Measurements from ENCODE around the gene MPZ.
"Not testable (repeated sequence)": the region's sequence is repeated elsewhere in the genome, so short reads cannot be mapped to it uniquely, and the experiment has no call there.

MPZ gene

DNA sequence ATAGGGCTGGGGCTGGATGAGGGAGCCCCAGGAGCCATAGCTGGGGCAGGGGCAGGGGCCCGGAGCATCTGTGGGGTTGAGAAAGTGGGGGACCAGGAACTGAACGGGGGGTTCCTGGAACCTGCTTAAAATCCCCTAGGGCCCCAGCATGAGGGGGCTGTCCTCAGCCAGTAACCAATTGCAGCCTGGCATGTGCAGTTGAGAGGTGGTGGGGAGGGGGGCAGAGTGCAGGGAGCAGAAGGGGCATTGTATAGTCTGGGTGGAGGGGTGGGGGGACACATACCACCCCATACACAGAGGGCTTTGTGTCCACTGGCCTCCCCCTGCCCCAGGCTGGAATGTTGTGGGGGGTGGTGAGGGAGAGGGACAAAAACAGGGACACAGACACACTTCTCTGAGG lies at the start of gene MPZ:
Gene MPZ, minus strand, starts transcription at position 101 of the 400 bp plus-strand sequence. Its CDS starts 63 bp downstream, at position 38.
- Mint-ChIP-seq H3K27ac (peak within 1 kb of the TSS; percentile 40), H3K27me3 (no peaks in the 10 kb centered on the region)
- intact Hi-C loops (cut with micrococcal nuclease), result loop anchor here (5.0 to 10.0 kb wide), 2 partner anchors 65 to 83 kb away; partner anchors contain the start of gene TOMM40L

DNA sequence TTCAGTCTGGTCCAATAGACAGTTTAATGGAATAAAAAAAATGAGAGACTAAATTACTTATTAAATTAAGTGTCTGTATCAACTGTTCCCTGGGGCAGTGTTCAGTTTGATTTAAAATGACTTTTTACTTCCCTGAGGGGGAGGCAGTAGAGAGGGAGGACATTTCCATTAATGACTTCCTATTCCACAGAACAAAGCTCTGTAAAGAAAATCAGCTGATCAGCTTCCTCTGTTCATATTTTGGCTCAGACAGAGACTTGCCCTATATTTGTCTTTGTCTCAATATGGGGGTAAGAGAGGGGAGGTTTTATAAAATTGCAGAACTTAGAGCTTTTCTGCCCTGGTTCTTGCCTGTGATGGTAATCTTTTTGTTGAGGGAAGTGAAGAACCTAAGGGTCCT lies 49.5 kb upstream of the MPZ start:
- intact Hi-C loops (cut with micrococcal nuclease), result no loop called here
- H3K9me3 Mint-ChIP-seq, result no peaks in the 10 kb centered on the region
- H3K27me3 Mint-ChIP-seq, result no peaks in the 10 kb centered on the region
- H3K4me3 Mint-ChIP-seq, result peak overlapping the region; percentile 28
- peaks cover 10% of the 10 kb centered on the region for H3K4me1 Mint-ChIP-seq (ENCODE audit: low read depth)
- peak overlapping the region; percentile 98 for H3K27ac Mint-ChIP-seq
- H3K36me3 Mint-ChIP-seq (ENCODE audit: low read depth), result peaks cover 67% of the 10 kb centered on the region

More for the DNA sequence above, at the start of gene MPZ:
- no peak within 1 kb of the TSS for H3K4me3 Mint-ChIP-seq
- H3K4me1 Mint-ChIP-seq (ENCODE audit: low read depth), result peaks cover 58% of the 10 kb centered on the region
- H3K36me3 Mint-ChIP-seq (ENCODE audit: low read depth), result peaks cover 15% of the 10 kb centered on the region
- H3K9me3 Mint-ChIP-seq, result no peaks in the 10 kb centered on the region

DNA sequence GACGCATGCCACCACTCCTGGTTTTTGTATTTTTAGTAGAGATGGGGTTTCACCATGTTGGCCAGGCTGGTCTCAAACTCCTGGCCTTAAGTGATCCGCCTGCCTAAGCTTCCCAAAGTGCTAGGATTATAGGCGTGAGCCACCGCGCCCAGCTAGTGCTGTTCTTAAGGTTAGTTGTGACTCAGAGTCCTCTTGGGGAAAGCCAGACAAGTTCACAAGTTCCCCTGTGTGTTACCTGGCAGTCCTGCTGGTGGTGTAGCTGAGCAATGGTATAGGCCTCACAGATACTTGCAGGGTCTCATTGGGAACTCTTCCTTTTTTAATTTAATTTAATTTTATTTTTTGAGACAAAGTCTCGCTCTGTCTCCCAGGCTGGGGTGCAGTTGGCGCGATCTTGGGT lies 47.3 kb upstream of the MPZ start:
- Mint-ChIP-seq H3K4me1 (ENCODE audit: low read depth) (peaks cover 10% of the 10 kb centered on the region), H3K27ac (peak overlapping the region; percentile 11), H3K27me3 (no peaks in the 10 kb centered on the region), H3K4me3 (no peak overlapping the region), H3K36me3 (ENCODE audit: low read depth) (peaks cover 63% of the 10 kb centered on the region), H3K9me3 (no peaks in the 10 kb centered on the region)
- intact Hi-C loops (cut with micrococcal nuclease), result no loop called here

DNA sequence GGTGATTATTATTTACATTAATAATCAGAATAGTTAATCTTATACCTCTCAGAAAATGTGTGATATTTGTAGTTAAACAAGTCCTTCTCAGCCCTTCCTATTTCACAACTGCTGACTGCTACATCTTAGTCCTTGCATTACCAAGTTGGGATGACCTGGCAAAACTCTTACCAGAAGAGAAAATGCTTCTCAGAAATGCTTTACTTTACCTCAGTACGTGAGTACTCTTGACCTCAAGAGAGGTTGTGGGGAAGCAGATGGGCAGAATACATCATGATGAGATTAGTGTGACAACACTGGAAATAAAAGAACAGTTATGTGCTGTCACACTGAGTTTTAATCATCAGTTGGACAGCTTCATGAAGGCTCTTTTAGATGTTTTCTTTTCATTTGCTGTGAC lies 41.7 kb upstream of the MPZ start:
- H3K9me3 Mint-ChIP-seq, result no peaks in the 10 kb centered on the region
- H3K27ac Mint-ChIP-seq, result peak overlapping the region; percentile 55
- no peaks in the 10 kb centered on the region for H3K27me3 Mint-ChIP-seq
- peaks cover 7% of the 10 kb centered on the region for H3K4me1 Mint-ChIP-seq (ENCODE audit: low read depth)
- H3K36me3 Mint-ChIP-seq (ENCODE audit: low read depth), result peaks cover 45% of the 10 kb centered on the region
- intact Hi-C loops (cut with micrococcal nuclease), result no loop called here
- no peak overlapping the region for H3K4me3 Mint-ChIP-seq

DNA sequence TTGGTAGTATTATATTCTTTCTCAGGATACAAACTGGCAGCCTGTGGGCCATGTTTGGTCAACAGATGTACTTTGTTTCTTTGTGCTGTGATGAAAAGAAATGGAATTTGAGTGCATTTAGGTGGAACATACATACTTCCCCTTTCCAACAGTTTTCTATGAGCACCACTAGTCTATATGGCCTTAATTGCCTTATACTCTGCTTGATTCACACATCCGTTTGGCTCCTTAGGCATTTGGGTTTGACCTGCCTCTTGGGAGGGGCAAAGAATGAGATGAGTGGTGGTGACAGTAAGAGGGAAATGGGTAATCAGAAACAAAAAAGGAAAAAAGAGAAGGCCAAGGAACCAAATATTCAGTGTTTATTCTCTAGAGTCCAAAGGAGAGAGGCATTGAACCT lies 40.9 kb upstream of the MPZ start:
- Mint-ChIP-seq H3K36me3 (ENCODE audit: low read depth) (peaks cover 44% of the 10 kb centered on the region), H3K4me1 (ENCODE audit: low read depth) (peaks cover 7% of the 10 kb centered on the region), H3K27ac (peak overlapping the region; percentile 55), H3K27me3 (no peaks in the 10 kb centered on the region), H3K4me3 (no peak overlapping the region), H3K9me3 (no peaks in the 10 kb centered on the region)
- intact Hi-C loops (cut with micrococcal nuclease), result no loop called here

DNA sequence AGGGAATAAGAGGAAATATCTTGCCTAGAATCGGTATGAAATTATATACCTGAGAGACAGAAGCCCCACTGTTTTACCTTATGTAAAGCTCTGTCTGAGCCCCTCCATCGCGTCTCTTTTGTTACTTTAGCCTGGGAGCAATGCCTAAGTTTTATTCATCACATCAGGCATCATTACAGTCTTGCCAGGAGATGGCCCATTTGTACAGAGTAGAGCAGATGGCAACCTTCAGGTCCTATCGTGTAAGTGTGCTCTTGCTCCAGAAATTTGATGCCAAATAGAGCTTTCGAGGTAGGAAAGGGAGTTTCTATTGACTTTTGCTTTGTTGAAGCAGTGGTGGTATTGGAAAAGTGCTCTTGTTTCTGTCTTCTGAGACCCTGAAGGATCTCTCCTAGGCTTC lies 33.1 kb upstream of the MPZ start:
- intact Hi-C loops (cut with micrococcal nuclease), result no loop called here
- Mint-ChIP-seq H3K9me3 (no peaks in the 10 kb centered on the region), H3K27ac (no peak overlapping the region), H3K4me1 (ENCODE audit: low read depth) (no peaks in the 10 kb centered on the region), H3K4me3 (no peak overlapping the region), H3K36me3 (ENCODE audit: low read depth) (peaks cover 96% of the 10 kb centered on the region), H3K27me3 (no peaks in the 10 kb centered on the region)

DNA sequence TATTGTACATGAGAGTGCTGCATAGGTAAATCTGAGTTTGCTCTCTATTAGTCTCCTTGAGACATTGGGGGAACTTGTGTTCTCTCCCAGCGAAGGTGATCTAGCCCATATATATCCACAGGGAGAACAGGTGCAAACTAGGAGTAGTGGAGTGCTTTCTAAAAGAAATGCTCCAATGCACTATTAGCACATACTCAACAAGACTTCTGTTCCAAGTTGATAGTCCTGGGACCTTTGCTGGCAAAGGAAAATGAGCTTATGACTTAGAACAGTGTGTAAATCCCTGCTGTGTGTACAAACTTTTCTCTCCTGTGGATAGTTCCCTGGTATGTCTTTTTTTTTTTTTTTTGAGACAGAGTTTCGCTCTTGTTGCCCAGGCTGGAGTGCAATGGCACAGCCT lies 32.4 kb upstream of the MPZ start:
- no peaks in the 10 kb centered on the region for H3K4me1 Mint-ChIP-seq (ENCODE audit: low read depth)
- intact Hi-C loops (cut with micrococcal nuclease), result no loop called here
- H3K9me3 Mint-ChIP-seq, result no peaks in the 10 kb centered on the region
- no peak overlapping the region for H3K27ac Mint-ChIP-seq
- H3K36me3 Mint-ChIP-seq (ENCODE audit: low read depth), result peaks cover 96% of the 10 kb centered on the region
- no peak overlapping the region for H3K4me3 Mint-ChIP-seq
- H3K27me3 Mint-ChIP-seq, result no peaks in the 10 kb centered on the region

DNA sequence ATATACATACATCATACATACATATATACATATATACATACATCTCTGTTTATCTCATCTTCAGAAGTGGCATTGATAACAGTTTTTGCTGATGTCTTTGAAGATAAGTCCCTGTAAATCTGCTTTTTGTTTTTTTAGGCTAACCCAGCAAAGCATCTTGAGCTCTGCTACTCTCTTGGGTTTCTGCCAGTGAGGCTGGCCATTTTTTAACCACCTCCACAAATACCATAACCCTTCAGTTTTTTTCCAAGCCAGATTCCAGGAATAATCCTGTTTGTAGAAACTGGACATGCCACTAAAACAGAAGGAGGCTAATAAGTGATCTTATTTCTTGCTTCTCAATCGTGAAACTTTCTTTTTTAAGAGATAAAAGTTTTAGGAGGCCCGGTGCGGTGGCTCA lies 26.0 kb upstream of the MPZ start:
- intact Hi-C loops (cut with micrococcal nuclease), result no loop called here

DNA sequence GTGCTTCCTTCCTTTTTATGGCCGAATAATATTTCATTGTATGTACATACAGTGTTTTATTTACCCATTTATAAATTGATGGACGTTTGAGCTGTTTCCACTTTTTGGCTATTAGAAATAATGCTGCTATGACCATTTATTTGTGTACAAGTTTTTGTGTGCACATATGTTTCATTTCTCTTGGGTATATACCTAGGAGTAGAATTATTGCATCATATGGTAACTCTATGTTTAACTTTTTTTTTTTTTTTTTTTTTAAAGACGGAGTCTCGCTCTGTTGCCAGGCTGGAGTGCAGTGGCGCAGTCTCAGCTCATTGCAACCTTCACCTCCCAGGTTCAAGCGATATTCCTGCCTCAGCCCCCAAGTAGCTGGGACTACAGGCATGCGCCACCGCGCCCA lies 23.4 kb upstream of the MPZ start:
- Mint-ChIP-seq H3K9me3 (no peaks in the 10 kb centered on the region), H3K27me3 (no peaks in the 10 kb centered on the region), H3K27ac (no peak overlapping the region), H3K4me3 (no peak overlapping the region), H3K4me1 (ENCODE audit: low read depth) (peaks cover 5% of the 10 kb centered on the region), H3K36me3 (ENCODE audit: low read depth) (peaks cover 99% of the 10 kb centered on the region)
- intact Hi-C loops (cut with micrococcal nuclease), result no loop called here

More for the DNA sequence above, 26.0 kb upstream of the MPZ start:
- no peak overlapping the region for H3K27ac Mint-ChIP-seq
- H3K4me1 Mint-ChIP-seq (ENCODE audit: low read depth), result peaks cover 5% of the 10 kb centered on the region
- no peaks in the 10 kb centered on the region for H3K27me3 Mint-ChIP-seq
- no peak overlapping the region for H3K4me3 Mint-ChIP-seq
- H3K36me3 Mint-ChIP-seq (ENCODE audit: low read depth), result peaks cover 99% of the 10 kb centered on the region
- no peaks in the 10 kb centered on the region for H3K9me3 Mint-ChIP-seq

DNA sequence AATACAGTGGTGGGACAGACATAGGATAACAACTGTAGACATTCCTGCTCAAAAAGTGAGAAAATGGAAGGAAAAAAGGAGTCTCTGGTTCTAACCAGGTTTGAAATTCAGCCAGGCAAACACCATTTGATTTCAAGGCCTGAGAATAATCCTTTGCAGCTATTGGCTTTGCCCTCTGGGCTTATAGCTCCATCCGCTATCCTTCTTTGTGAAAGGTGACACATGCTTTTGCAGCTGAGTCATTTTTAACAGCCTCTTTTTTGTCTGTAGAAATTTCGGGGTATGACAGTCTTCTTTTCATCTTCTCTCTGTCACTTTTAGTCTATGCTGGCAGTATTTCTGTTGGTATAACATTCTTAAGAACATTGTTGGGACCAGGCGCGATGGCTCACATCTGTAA lies 20.6 kb upstream of the MPZ start:
- H3K27me3 Mint-ChIP-seq, result no peaks in the 10 kb centered on the region
- H3K27ac Mint-ChIP-seq, result no peak overlapping the region

DNA sequence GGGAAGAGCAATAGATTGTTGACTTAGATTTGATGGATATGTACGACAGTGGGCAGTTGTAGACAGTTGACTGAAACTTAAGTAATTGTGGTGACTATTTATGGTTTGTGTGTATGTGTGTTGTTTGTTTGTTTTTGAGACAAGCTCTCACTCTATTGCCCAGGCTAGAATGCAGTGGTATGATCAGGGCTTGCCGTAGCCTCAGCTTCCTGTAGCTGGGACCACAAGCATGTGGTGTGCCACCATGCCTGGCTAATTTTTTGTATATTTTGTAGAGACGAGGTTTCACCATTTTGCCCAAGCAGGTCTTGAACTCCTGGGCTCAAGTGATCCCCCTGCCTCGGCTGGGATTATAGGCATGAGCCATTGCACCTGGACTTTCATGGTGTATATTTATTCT lies 14.3 kb upstream of the MPZ start:
- intact Hi-C loops (cut with micrococcal nuclease), result no loop called here
- Mint-ChIP-seq H3K9me3 (no peaks in the 10 kb centered on the region), H3K36me3 (ENCODE audit: low read depth) (peaks cover 80% of the 10 kb centered on the region), H3K27me3 (no peaks in the 10 kb centered on the region), H3K4me1 (ENCODE audit: low read depth) (peaks cover 8% of the 10 kb centered on the region), H3K4me3 (no peak overlapping the region), H3K27ac (no peak overlapping the region)

More for the DNA sequence above, 20.6 kb upstream of the MPZ start:
- Mint-ChIP-seq H3K4me3 (no peak overlapping the region), H3K9me3 (no peaks in the 10 kb centered on the region), H3K36me3 (ENCODE audit: low read depth) (peaks cover 99% of the 10 kb centered on the region), H3K4me1 (ENCODE audit: low read depth) (peaks cover 5% of the 10 kb centered on the region)
- intact Hi-C loops (cut with micrococcal nuclease), result no loop called here

DNA sequence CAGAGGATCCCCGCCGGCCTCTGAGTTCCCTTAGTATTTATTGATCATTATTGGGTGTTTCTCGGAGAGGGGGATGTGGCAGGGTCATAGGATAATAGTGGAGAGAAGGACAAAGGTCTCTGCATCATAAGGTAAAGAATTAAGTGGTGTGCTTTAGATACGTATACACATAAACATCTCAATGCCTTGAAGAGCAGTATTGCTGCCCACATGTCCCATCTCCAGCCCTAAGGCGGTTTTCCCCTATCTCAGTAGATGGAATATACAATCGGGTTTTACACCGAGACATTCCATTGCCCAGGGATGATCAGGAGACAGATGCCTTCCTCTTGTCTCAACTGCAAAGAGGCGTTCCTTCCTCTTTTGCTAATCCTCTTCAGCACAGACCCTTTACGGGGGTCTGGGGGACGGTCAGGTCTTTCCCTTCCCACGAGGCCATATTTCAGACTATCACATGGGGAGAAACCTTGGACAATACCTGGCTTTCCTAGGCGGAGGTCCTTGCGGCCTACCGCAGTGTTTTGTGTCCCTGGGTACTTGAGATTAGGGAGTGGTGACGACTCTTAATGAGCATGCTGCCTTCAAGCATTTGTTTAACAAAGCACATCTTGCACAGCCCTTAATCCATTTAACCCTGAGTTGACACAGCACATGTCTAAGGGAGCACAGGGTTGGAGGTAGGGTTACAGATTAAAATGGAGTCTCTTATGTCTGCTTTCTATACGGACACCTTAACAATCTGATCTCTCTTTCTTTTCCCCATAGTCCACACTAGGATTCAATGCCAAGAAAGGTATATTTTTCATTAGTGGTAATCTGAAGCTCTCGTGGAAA lies 6.3 kb upstream of the MPZ start:
- intact Hi-C loops (cut with micrococcal nuclease); H3K27me3 Mint-ChIP-seq; H3K4me3 Mint-ChIP-seq; H3K9me3 Mint-ChIP-seq: not testable (repeated sequence)
- Mint-ChIP-seq H3K36me3 (ENCODE audit: low read depth) (peaks cover 35% of the 10 kb centered on the region), H3K27ac (peak overlapping the region; percentile 99), H3K4me1 (ENCODE audit: low read depth) (peaks cover 34% of the 10 kb centered on the region)

DNA sequence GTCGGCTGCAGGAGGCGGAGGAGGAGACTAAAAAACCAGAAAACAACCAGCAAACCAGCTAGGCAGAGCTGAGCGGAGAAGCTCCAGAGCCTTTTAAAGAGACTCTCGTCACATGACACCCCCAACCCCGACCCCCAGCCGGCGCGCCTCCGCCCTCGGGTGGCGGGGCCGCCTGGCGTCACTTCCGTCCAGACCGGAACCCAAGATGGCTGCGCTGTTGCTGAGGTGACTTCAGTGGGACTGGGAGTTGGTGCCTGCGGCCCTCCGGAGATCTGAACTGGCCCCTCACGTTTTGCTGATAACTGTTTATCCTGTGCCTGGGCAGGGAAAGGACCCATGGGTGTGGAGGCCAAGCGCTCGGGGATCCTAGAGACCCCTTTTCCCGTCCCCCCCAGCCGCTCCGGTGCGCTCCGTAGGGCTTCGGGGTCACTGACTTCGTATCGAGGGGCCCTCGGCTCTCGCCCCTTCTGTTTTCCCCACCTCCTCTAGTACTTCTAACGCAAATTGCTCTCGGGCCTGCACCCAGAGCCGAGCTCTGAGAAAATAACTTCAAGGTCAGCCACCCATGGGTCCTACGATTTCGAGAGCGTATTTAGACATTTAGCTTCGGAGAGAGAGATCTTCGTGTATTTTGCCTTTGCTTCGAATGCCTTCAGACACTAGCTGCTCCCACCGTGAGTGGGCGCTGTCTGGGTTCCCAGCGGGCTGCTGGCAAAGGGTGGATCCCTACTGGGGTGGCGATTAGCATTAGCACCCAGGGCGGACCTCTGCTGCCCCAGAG lies 4.6 kb upstream of the MPZ start, which contains the start of gene SDHC:
Gene SDHC, plus strand, starts transcription at position 181 of the 781 bp plus-strand sequence. Its CDS starts 25 bp downstream, at position 206.
- Mint-ChIP-seq H3K9me3 (no peaks in the 10 kb centered on the region), H3K27ac (peak within 1 kb of the TSS; percentile 99), H3K4me3 (peak within 1 kb of the TSS; percentile 91), H3K4me1 (ENCODE audit: low read depth) (peaks cover 31% of the 10 kb centered on the region), H3K27me3 (no peaks in the 10 kb centered on the region), H3K36me3 (ENCODE audit: low read depth) (peaks cover 21% of the 10 kb centered on the region)
- intact Hi-C loops (cut with micrococcal nuclease), result loop anchor here (5.0 kb wide), 1 partner anchor 87 kb away; the partner anchor contains the start of gene TOMM40L

Measured in dendritic cell treated with granulocyte-macrophage colony-stimulating factor and Interleukin-4, amounts not matched to agents 40 ng/mL and 50 ng/mL, for 4 days (primary cell).